OCI-LY3 (cell line): Measurements from ENCODE around the gene STAT4.

Experiments
- CTCF ChIP-seq: fragments of 200-600, 300-600 bp; sonication (generic); IDR thresholded peaks from 2 replicates; pipeline ENCODE4 v1.5.1; 2014; ENCODE audit warnings: antibody characterized with exemption, low read length, low read depth
- EZH2phosphoT487 ChIP-seq: fragments of 200-600 bp; shearing (Covaris generic); IDR thresholded peaks from 2 replicates; pipeline ENCODE4 v1.6.1; 2018; ENCODE audit warnings: antibody characterized with exemption, mixed run types, low read depth

- TF ChIP-seq CTCF = peak; percentile 57
- TF ChIP-seq EZH2phosphoT487 = no peak
Observed at GRCh38 chr2:190996338-190996946, 154.4 kb downstream of the STAT4 start.
